MCF 10A (cell line): ENCODE measurements around the gene STMN1. TPM values are rescaled to one million over a fixed set of nuclear protein-coding genes. Genes with fewer than 3 reads are reported as not detected.

Experiments used
- BruUV-seq: library from RNA; stranded (reverse); fragments of 400-500 nt; replicated peaks from 2 replicates; lab custom pipeline; 2021; lab: Mats Ljungman, UMichigan
- CTCF ChIA-PET: fragments of 300-600 bp; sonication (Branson Sonifier 250); formaldehyde crosslinking; extraction: SDS; loops from one replicate; lab custom pipeline; 2021; ENCODE audit warnings: antibody characterized with exemption, inconsistent platforms; lab: Yijun Ruan, JAX
- POLR2A ChIA-PET: fragments of 300-600, 350-650 bp; sonication (Branson Sonifier 250); formaldehyde crosslinking; extraction: SDS; loops from one replicate; lab custom pipeline; 2020; ENCODE audit warnings: antibody characterized with exemption, inconsistent platforms; lab: Yijun Ruan, JAX
- DNase-seq: peaks from one replicate; pipeline ENCODE4 v3.0.0-alpha.2; 2018; ENCODE audit not compliant: unreplicated experiment
- H3K27ac Mint-ChIP-seq: one replicate; pipeline ENCODE4 v1.8.0; 2022; ENCODE audit warnings: mild to moderate bottlenecking, low read depth, mixed read lengths; ENCODE audit not compliant: unreplicated experiment
- H3K27me3 Mint-ChIP-seq: one replicate; pipeline ENCODE4 v1.8.0; 2022; ENCODE audit warnings: mixed read lengths; ENCODE audit not compliant: insufficient read depth, unreplicated experiment
- H3K36me3 Mint-ChIP-seq: one replicate; pipeline ENCODE4 v1.8.0; 2022; ENCODE audit warnings: mild to moderate bottlenecking, moderate library complexity, mixed read lengths; ENCODE audit not compliant: insufficient read depth, unreplicated experiment
- H3K4me1 Mint-ChIP-seq: one replicate; pipeline ENCODE4 v1.8.0; 2022; ENCODE audit warnings: mixed read lengths; ENCODE audit not compliant: insufficient read depth, unreplicated experiment
- H3K4me3 Mint-ChIP-seq: one replicate; pipeline ENCODE4 v1.8.0; 2022; ENCODE audit warnings: mild to moderate bottlenecking, moderate library complexity, mixed read lengths; ENCODE audit not compliant: unreplicated experiment
- H3K9me3 Mint-ChIP-seq: one replicate; pipeline ENCODE4 v1.8.0; 2022; ENCODE audit warnings: mixed read lengths; ENCODE audit not compliant: unreplicated experiment
- CTCF ChIP-seq: fragments of 200-600 bp; IDR thresholded peaks from one replicate; pipeline ENCODE4 v1.8.0; 2022; ENCODE audit warnings: antibody characterized with exemption, mild to moderate bottlenecking; ENCODE audit not compliant: unreplicated experiment
- intact Hi-C: fragments of 100-400 bp; cut with micrococcal nuclease; formaldehyde crosslinking; loops from 2 replicates; pipeline ENCODE4 v1.14.1; 2022
- total RNA-seq: library from RNA; stranded (reverse); gene quantifications from 2 replicates; pipeline ENCODE4 v1.2.3, GENCODE V29; 2022

STMN1 gene
- total RNA-seq, 1 experiment from 2014 or later: 137 TPM

GRCh38 chr1:25888426-25888987 lies 17.7 kb downstream of the STMN1 start:
- ChIA-PET POLR2A (interaction anchor here (0.7 to 7.5 kb wide), 5 partner anchors 11 to 35 kb away, joined by 3 to 83 read pairs (median 9); partner anchors contain the start of genes AUNIP, PAQR7 and STMN1), CTCF (interaction anchor here (0.5 to 1.5 kb wide), 3 partner anchors 17 to 770 kb away, joined by 3 to 5 read pairs (median 4); partner anchors contain the start of gene PAFAH2)
- Mint-ChIP-seq H3K4me1 (peaks cover 17% of the 10 kb centered on the region), H3K27ac (no peak overlapping the region), H3K36me3 (no peaks in the 10 kb centered on the region), H3K9me3 (no peaks in the 10 kb centered on the region), H3K4me3 (no peak overlapping the region), H3K27me3 (no peaks in the 10 kb centered on the region)
- no peak for TF ChIP-seq CTCF
- BruUV-seq: no TSS peak
- DNase-seq: no peak
- intact Hi-C loops: no loop called here

GRCh38 chr1:25885602-25886001 lies 20.6 kb downstream of the STMN1 start:
- Mint-ChIP-seq H3K4me3 (no peak overlapping the region), H3K27me3 (no peaks in the 10 kb centered on the region), H3K9me3 (no peaks in the 10 kb centered on the region), H3K4me1 (peaks cover 15% of the 10 kb centered on the region), H3K36me3 (peaks cover 6% of the 10 kb centered on the region), H3K27ac (no peak overlapping the region)
- intact Hi-C loops: no loop called here
- ChIA-PET CTCF (no interaction called here), POLR2A (interaction anchor here (1.0 to 1.3 kb wide), 2 partner anchors 10 to 30 kb away, joined by 4 read pairs; partner anchors contain the start of gene PAQR7)
- no TSS peak for BruUV-seq
- no peak for DNase-seq
- TF ChIP-seq CTCF: no peak

GRCh38 chr1:25881266-25881665 lies 25.0 kb downstream of the STMN1 start:
- BruUV-seq: no TSS peak
- CTCF ChIA-PET: no interaction called here

More at GRCh38 chr1:25881266-25881665, 25.0 kb downstream of the STMN1 start:
- no peaks in the 10 kb centered on the region for H3K27me3 Mint-ChIP-seq
- H3K4me1 Mint-ChIP-seq: peaks cover 6% of the 10 kb centered on the region
- POLR2A ChIA-PET: interaction anchor here (0.6 kb wide), 1 partner anchor 71 kb away, joined by 3 read pairs; no protein-coding TSS in a partner anchor
- H3K27ac Mint-ChIP-seq: no peak overlapping the region
- intact Hi-C loops: no loop called here
- no peaks in the 10 kb centered on the region for H3K9me3 Mint-ChIP-seq
- TF ChIP-seq CTCF: no peak
- no peak for DNase-seq
- H3K4me3 Mint-ChIP-seq: no peak overlapping the region
- H3K36me3 Mint-ChIP-seq: peaks cover 6% of the 10 kb centered on the region
